ENCODE results near the gene MAFF.

GRCh38 chr22:38247713-38248112 is 45.9 kb downstream of the MAFF start:
- TF ChIP-seq CTCF (IDR thresholded peaks at IDR 0.05; ENCODE audit: insufficient read depth, low read length) (no peak), POLR2AphosphoS5 (IDR thresholded peaks at IDR 0.05; ENCODE audit: low read depth) (no peak), REST (IDR thresholded peaks at IDR 0.05; ENCODE audit: insufficient replicate concordance, low read depth) (no peak), SPI1 (IDR thresholded peaks at IDR 0.05; ENCODE audit: borderline replicate concordance, low read depth) (no peak)
